CD4-positive, alpha-beta T cell treated with Interleukin-6 for 4 hours (primary cell): ENCODE measurements around the gene MYBPC2.

Experiments
- DNase-seq: peaks from one replicate; pipeline ENCODE4 v3.0.0-alpha.2; 2020; ENCODE audit warnings: mixed read lengths

The MYBPC2 gene

DNA sequence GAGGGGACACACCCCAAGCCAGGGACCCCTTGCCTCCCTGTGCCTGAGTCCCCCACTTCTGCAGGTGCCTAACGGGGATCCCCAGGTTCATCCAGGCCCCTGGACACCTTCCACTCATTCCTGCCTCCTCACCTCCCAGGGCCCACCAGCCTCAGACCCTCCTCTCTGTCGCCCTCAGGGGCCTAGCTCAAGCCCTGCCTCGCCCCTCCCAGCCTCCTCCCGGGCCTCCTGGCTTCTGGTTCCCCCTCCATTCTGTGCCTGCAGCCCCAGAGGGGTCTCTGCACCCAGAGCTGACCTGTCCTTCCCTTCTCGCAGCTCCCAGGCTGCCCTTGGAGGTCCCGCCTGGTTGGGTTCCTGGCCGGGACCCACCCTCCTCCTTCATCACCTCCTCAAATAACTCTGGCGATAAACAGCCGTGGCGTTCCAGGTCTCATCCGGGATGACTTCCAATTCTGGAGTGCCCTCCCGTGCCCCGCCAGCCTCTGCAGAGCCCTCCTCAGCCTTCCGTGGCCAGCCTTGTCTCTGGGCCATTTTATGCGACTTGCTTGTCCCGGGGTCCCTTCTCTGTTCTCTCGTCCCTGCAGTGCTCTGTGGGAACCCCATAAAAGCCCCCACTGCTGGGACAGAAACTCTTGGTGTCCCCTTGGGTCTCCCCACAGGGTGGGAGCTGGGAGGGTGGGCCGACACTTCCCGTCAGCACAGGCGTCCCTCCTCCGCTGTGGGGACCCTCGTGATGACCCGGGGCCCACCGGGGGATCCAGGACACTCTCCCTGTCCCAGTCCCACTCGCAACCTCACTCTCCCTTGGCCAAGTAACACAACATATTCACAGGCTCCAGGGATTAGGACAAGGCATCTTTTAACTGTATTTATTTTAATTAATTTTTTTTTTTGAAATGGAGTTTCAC is 69.1 kb downstream of the MYBPC2 start:
- no peak for DNase-seq

DNA sequence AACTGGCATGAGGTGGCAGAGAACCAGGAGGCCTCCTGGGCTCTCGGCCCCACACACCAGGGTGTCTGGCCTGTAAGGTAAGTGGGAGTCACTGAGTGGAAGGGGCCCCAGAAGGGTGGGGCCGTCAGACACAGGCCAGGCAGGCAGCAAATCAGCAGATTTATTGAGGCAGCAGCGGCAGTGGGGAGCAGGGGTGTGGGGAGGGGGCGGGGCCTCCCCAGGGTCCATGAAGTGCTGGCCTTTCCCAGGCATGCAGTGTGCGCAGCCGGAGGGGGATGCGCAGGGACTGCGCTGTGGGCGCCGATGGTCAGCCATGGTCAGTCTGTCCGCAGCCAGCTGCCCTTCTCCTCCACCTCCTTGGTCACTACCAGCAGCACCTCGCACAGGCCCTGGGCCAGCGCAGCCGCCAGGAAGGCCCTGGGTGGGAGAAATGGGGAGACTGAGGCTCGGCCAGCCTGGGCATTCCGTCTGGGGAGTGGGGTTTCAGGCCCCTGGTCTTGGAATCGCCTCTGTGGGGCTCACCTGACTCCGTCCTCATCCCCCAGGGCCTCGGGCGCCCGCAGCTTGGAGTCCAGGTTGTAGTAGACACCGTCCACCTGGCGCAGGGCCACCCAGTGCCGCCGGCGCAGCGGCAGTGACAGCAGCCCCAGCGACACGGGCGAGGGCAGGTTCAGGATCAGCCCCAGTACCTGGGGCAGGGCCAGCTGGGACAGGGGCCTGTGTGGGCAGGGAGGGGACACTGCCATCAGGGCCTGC is 73.3 kb downstream of the MYBPC2 start:
- DNase-seq = no peak

DNA sequence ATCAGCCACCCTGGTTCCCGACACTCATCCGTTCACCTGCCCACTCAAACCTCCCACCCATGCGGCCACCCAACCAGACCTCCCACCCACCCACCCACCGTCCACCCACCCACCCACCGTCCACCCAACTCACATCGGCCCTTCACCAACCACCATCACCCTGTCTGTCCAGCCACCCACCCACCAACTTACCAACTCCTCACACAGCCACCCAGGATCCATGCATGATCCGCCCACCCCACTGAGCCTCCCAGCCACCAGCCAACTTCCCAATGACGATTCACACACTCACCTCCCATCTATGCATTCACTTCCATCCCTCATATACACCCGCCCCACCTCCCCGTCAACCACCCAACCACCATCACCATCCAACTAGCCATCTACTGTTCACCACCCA is 74.0 kb downstream of the MYBPC2 start:
- DNase-seq = no peak

DNA sequence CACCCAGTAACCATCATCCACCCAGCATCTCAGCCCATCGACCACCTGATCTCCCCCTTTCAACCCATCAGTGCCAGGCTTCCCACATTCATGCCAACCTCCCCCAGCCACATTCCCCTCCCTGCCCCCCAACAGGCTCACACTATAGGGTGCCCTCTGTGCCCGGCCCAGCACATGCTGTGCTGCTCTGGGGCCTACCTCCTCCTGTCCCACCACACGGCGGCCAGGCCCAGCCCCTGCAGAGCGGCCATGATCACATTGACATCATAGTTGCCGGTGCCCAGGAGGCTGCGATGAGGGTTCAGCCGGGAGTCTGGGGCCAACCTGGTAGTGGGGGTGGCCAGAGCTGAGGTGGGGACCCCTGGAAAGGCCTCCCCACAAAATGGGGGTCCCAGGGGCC is 74.7 kb downstream of the MYBPC2 start:
- no peak for DNase-seq

DNA sequence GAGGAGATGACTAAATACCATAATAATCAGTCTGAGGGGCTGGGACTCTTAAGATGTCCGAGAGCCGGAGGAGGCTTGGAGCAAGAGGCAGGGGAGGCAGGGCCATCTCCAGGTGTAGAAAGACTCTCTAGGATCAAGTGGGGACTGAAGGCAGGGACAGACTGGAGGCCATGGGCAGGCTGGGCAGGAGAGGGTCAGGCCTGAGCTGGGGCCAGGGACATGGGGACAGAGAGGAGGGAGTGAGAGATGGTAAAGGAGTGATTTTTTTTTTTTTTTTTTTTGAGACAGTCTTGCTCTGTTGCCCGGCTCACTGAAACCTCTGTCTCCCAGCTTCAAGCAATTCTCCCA is 76.1 kb downstream of the MYBPC2 start:
- no peak for DNase-seq

DNA sequence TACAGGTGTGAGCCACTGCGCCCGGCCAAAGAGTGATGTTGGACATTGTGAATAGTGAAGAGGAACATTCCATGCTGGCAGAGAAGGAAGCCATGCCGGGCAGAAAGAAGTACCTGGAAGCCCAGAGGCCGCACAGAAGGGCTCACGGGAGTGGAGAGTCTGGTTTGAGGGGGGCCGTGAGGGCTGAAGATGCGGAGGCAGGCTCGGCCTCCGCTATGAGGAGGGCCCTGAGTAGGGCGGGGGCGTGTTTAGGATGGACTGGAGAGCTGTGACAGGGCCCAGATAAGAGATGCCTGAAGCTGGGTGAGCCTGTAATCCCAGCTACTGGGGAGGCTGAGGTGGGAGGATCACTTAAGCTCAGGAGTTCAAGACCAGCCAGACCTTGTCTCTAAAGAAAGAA is 76.7 kb downstream of the MYBPC2 start:
- no peak for DNase-seq

DNA sequence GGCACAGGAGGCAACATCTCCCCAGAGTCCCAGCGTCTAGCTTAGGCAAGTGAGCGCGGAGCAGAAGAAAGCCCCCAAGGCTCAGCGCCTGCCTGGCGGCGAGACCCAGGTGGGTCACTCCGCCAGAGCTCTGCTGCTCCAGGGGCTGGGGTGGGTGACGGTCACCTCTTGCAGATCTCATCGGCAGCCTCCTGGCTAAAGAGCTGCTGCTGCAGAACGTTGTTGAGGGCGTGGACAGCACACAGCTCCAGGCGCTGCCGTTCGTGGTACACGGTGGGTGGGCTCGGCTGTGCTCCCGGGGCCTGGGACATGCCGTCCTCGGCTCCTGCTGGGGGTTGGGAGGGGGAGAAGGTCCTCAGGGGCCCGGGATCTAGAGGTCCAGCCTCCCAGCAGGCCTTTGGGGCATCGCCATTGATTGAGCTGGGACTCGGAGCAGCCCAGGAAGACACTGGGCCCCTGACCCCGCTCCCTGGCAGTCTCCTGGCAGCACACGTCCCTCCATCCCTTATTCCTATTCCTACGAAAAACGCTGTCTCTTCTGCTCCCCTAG is 77.5 kb downstream of the MYBPC2 start:
- no peak for DNase-seq

DNA sequence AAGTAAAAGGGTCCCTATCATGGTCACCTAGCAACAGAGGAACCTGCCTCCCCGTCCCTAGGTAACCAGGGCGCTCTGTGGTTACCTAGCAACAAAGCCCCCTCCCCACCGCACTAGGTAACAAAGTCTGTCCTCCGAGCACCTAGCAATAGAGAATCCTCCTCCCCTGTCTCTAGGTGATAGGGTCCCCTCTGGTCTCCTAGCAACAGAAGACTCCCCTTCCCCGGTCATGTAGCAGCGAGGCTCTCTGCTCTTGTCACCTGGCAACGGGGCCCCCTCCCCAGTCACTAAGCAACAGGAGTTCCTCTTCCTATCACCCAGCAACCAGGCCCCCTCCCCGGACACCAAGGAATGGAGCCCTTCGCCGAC is 78.0 kb downstream of the MYBPC2 start:
- no peak for DNase-seq

DNA sequence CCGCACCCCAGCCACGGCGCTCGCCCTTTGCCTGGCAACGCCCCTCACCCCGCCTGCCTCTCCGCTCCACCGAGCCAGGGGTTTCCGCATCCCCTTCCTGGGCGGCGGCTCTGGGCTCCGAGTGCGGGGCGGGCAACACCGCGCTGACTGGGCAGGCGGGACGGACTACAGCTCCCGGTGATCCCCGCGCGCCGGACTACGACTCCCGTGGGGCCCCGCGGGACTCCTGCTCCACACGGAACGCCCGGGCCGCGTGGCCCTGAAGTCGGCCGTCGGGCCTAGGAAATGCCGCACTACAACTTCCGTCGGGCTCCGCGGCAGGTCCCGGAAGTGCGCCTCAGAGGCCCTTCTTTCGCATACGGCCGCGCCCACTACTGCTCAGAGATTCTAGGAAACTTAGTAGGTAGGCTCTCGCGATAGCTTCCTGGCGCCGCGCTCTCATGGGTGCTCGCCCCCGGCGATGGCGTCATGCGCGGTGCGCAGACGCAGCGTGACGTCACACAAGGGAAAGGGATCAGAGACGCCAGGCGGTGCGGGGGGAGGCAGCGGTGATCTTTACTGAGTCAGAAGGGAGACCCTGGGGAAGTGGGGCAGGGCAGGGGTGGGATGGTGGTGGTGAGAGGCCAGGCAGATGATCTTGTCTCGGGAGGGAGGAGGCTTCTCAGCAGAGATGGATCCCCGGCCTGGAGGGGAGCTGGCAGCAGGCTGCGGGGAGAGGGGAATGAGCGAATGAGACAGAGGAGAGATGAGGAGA is 78.6 kb downstream of the MYBPC2 start, which contains the start of gene JOSD2:
Gene JOSD2, minus strand, starts transcription at position 123 of the 754 bp plus-strand sequence. CDS start 760 bp downstream, outside the sequence.
- peak; percentile 97 for DNase-seq

DNA sequence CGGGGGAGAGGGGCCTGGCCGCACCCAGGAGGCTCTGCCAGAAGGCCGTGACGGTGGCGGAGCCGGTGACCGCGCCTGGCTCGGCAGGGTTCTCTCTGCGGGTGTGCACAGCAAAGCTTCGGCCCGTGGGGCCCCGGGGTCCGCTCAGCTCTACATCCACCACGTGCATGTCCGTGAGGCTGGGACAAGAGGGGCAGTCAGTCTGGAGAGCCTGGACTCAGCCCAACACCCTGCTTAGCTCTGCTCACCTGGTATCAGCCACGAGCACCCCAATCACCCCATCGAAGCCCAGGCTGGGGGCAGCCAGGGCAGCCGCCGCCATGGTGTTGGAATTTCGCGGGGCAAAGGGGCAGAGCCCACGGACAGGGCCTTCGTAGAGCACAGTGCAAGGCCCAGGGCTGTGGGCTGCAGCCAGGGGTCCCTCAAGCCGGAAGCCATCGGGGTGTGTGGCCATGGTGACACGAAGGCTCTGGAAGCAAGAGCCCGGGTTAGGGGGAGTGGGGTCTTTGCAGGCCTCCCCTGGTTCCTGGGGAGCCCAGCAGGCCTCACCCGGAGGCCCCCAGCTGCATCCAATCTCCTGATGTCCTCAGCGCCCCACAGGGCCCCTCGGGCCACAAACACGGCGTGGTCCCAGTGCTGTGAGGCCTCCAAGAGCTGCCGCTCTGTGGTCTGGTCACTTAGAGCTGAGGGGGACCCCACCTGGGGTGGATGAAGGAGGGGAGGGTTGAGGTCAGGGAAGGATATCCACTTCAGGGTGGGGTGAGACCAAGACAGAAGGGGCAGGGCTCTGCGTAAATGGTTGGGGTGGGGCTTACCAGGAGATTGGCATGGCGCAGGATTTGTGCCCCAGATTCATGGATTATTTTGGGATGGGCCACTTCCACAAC is 79.7 kb downstream of the MYBPC2 start:
- no peak for DNase-seq

DNA sequence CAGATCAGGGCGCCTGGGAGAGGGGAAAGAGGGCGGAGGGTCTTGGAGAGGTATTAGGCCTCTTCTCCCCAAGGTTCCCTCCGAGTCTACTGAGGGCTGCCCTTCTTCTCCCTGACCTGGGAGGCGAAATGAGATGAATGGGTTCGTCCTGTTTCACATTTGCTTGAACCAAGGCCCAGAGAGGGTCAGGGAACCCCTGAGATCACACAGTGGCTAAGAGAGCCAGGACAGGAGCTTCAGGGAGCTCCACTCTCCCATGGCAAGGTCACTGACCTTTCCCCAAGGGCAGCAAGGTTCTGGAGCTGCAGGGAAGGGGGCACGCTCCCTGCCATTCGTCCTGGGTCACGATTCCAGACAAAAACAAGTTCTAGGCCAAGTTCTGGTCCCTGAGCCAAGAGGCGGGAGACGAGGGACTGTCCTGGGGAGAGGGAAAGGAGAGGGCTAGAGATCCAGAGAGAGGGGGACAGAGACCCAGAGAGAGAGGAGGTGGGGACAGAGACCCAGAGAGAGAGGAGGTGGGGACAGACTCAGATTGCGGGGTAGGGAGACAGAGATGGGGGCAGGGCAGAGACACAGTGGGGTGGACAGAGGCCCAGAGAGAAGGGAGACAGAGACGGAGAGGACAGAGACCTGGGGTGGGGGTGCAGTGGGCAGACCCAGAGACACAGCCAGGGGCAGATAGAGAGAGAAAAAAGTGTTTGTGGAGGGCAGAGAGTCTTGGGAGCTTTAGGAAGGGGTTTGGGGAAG is 80.5 kb downstream of the MYBPC2 start:
- DNase-seq = no peak

DNA sequence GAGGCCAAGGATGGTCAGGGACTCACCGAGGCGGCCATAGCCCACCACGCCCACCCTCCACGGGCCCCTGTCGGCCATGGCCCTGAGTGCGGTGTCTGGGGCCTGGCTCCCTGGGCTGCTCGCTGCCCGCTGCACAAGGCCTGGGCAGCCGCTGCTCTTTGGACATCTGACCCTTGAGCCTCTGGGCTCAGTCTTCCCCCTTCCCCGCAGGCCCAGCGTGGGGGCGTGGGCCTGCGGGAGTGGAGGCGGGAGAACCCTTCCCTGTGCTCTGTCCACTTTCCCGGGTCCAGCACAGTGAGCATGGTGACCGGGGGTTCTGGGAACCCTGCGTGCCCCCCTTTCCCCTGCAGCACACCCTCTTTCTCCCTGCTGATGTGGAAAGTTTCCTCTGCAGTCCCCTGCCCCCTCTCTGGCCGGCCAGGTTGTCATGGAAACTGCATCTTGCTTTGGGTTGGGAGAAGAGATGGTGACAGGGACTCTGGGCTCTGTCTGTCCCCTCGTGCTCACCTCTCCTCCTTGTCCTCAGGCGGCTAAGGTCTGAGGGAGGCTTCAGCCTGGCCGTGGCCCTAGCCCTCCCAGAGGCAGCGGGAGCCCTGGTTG is 81.2 kb downstream of the MYBPC2 start, which contains the start of gene ASPDH:
Gene ASPDH, minus strand, starts transcription at position 168 of the 600 bp plus-strand sequence. Its CDS starts 90 bp downstream, at position 78.
- DNase-seq = no peak

DNA sequence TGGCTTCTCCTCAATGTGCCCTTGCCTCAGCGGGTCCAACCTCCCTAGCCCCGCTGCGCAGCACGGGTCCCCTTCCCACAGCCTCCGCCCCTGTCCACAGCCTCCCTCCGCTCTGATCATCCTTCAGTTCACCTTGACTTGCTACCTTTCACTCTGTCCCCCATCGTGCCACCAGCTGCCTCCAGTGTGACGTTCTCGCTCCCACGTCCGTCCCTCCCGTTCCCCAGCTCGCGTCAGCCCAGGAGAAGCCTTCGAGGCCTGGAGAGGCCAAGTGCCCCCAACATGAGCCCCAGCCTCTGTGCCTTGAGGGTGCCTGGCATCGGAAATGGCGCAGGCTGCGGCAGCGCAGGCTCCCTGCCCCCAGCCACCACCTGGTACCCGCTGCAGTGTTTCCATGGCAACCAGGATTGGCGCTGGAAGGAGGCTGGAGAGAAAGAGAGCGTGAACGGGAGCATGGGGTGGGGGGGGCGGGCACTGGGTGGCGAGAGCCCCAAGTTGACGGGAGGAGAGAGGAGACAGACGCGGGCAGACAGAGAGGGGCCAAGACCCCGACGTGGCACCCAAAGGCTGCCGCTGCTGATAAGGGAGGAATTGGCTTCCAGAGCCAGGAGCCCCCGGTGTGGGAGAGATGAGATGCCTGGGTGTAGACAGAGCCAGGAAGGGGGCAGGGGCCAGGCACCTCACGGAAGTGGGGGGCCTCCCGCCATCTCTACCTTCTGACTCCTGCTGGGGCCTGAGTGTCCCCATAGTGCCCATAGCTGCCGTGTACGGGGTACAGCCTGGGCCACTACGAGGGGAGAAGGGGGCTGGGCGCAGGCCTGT is 81.9 kb downstream of the MYBPC2 start:
- DNase-seq = no peak

DNA sequence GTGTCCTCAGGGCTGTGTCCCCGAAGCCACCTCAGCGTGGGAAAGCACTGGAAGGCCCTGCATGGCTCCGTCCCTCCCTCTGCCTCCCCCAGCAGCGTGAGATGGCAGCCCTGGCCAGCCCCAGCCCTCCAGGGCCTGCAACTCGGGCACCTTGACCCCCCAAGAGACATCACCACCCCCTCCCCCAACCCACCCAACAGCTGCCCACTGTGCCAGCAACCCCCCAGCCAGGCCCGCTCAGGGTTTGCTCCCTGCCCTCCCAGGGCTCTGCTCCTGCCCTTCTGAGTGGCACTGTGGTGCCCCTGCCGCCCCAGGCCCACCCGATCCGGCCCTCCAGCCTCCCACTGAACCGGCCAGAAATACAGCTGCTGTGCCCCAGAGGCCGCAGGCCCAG is 82.5 kb downstream of the MYBPC2 start:
- DNase-seq = no peak
